CD4-positive, alpha-beta T cell treated with Interleukin-4 for 1 hour (primary cell): ENCODE results near the gene ZNRF1.
"Not testable (repeated sequence)": the region's sequence is repeated elsewhere in the genome, so short reads cannot be mapped to it uniquely, and the experiment has no call there.

Source experiments
- DNase-seq, 2 donors: peaks; one replicate each; pipeline ENCODE4 v3.0.0-alpha.2; 2020 to 2022

Gene ZNRF1

DNA sequence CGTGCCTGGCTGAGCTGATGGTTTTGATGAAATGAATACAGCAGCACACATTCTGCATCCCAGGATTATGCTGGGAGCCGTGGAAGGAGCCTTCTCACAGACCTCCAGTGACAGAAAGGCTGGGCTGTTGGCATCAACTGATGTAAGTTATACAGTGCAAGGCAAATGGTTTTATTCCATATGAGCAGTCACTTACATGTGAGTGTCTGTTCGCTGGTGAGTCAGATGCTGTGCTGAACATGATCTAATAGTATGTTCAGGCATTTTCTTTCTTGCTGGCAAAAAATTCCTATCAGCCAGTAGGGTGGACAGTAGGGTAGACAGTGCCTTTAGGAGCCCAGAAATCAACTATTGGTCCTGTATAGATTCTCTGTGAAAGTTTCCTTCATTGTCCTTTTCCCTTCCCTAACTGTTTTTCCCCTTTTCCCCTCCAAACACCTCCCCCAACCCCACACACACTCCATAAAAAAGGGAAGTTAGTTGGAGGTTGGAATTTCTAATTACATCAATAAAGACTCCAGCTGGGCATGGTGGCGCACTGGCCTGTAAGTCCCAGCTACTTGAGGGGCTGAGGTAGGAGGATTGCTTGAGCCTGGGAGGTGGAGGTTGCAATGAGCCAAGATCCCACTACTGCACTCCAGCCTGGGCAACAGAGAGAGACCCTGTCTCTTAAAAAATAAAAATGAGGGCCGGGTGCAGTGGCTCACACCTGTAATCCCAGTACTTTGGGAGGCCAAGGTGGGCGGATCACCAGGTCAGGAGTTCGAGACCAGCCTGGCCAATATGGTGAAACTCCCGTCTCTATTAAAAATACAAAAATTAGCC lies 81.6 kb downstream of the ZNRF1 start:
- no peak for DNase-seq

DNA sequence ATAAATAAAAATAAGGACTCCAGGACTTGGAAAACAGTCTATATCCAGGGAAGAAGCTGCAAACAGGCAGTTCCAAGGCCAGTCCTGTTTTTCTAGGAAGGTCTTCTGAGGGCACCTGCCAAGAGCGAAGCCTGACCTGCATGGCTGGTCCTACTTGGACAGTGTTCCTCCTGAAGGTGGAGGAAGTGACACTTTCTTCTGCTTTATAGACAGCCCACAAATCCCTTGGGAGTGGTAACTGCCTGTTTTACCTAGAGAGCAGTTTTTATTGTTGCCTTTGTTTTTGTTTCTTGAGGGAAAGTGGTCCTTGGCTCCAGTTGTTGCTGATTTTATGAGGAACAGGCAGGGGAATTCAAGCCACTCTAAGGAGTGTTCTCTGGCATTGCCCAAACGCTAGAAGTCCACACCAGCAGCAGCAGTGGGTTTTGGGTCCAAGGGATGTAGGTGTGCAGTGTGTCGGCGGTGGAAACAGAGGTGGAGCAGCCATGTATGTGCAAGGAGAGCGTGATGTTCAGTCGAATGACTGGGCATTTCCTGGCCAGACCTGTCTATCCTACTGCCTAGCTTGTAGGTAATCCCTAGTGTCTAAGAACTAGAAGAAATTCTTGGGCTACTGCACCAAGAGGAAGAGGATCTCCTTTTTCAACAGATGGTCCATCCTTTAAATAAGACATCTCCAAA lies 82.5 kb downstream of the ZNRF1 start:
- DNase-seq, result no peak

DNA sequence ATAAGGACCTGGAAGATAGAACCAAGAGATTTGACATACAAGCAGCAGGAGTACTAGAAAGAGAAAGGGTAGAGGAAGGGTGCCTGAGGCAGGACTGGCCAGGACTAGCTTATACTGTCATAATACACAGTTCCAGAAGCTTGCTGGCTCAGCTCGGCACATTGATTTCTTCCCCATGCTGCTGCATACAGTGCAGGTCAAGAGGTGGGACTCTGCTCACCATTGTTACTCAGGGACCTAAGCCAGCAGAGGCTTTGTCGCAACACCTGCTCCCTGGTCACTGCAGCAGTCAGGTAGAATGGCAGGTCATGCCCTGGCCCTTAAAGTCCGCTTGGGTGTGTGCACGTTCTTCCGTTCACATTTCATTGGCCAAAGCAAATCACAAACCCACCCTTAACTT lies 85.0 kb downstream of the ZNRF1 start:
- no peak for DNase-seq

DNA sequence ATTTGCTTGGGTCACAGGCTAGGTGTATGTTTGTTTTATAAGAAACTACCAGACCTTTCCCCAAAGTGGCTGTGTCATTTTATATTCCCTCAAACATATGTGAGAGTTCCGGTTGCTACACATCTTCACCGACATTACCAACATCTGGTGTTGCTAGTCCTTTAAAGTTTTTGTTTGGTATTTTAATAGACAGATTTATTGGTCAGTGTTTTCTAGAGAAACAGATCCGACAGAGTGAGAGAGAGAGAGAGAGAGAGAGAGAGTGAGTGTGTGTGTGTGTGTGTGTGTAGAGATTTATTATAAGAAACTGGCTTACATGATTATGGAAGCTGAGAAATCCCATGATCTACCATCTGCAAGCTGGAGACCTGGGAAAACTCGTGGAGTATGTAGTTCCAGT lies 86.7 kb downstream of the ZNRF1 start:
- DNase-seq, result no peak

DNA sequence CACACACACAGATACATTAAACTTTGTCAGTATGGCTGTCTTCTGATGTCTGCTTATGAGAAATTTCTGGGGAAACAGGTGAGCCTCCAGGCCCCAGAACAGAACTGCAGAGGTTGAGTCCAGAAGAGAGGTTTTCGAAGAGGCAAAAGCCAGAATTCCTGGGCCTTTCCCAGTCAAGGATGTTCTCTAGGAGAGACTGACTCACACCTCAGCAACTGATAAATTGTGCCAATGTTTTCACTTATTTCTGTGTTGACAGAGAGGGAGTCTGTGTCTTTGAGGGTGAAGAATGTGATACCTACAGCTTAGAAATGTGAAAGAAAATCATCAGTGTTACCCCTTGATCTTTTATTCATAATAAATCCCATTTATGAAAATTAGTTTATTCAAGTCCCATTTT lies 87.5 kb downstream of the ZNRF1 start:
- no peak for DNase-seq

DNA sequence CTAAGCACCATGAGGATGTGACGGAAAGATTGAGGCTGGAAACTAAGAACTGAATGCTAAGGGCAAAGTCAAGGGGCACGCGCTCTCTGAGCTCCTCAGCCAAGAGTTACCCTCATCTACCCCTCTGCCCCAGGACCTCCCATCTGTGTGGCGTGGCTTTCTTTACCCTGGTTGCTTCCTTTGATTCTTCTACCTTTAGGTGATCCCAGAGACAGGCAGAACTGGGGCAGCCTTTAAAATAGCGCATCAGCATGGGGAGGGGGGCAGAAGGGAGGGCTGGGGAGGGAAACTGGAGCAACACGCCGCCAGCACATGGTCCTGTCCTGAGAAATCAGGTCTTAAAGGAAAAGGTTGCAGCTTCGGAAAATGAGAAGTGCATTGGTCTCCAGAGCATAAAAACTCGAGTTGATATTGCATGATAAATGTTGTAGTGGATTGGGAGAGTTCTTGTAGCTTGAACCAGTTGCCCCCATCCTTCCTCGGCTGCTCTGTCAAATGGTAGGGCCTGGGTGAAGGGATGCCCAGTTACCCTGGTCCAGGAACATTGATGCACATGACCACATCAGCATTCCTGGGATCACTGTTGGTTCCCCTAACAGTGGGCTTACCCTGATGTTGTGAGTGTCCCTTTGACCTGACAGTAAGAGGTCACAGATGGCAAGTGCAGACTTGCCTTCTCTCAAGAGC lies 88.0 kb downstream of the ZNRF1 start:
- DNase-seq, result no peak

DNA sequence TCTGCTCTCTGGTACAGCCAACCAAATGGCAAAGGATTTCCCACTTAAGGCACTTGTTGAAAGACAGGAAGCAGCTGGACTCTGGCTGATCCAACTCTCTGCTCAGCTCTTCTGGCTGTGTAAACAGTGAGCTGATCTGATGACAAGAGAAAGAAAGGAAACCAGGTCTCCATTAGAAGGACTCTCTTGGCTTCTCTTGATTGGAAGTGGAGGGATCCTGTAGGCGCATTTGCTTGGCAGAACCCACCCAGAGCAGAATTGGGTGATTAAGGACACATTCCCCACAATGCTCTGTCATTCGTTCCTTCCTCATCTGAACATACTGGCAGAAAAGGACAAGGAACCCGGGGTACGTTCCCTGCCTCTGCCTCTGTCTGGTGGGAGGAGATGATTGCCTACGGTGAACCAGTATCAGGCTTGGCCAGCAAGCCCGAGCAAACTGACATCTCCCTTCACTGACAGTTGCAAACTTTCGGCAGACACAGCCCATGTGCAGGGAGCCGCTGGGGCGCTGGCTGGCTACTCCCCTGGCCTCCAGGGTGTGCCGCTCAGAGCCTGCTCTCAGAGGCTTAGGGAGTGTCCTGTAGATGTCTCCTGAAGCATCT lies 88.7 kb downstream of the ZNRF1 start:
- no peak for DNase-seq

DNA sequence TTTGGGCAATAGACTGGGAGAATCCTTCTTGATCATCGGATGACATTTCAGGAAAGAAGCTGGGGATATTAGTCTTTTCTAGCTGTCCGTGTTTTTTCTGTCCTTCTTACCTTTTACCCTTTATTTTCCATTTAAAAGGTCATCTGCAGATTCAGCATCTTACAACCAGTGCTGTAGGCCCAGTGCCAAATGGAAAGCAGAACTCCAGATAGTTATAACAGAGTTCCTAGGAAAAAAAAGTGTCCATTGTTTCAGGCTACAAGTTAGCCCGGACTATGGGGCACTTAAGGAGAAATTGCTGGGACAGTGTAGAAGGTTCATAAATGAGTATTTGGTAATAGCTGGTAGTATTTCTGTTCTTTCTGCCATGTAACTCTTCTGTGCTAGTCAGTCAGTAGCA lies 89.4 kb downstream of the ZNRF1 start:
- no peak for DNase-seq

DNA sequence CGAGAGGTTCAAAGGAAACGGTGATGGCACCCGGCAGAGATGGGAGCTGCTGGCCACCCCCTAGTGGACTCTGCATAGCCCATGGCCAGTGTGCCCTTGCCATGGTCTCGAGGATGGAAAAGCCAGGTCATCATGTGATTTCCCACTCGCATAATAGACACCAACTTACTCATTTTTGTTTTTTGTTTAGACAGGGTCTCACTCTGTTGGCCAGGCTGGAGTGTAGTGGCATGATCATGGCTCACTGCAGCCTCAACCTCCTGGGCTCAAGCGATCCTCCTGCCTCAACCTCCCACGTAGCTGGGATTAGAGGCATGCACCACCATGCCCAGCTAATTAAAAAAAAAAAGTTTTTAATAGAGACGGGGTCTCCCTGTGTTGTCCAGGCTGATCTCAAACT lies 90.1 kb downstream of the ZNRF1 start:
- no peak for DNase-seq

DNA sequence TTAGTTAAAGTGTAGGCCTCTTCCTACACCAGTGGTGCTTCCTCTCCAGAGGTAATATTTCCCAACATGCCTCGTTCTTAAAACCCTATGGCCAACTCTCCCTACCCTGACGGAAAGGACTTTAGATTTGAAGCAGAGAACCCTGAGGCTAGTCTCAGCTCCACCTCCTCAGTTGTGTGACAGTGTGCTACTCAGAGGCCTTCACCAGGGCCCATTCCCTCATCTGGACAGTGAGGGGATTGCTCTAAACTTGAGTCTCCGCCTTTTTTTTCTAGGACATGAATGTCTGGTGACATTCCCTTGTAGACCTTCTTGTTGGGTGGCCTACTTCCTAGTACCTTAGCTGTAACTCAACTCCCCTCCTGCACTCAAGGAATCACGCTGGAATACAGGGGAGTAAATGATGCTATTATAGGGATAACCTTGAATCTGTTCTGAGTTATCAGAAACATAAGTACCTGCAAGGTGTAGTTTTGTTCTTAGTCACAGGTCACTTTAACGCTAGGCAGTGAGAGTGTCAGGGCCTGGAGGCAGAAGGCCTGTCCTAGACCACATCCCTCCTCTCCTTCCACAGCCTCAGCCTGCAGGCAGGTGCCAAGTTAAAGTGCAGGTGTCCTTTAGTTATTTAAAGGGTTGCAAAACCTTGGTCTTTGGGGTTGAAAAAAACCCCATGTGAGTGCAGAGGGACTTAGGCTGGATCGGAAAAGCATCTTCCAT lies 90.8 kb downstream of the ZNRF1 start:
- DNase-seq, result no peak

DNA sequence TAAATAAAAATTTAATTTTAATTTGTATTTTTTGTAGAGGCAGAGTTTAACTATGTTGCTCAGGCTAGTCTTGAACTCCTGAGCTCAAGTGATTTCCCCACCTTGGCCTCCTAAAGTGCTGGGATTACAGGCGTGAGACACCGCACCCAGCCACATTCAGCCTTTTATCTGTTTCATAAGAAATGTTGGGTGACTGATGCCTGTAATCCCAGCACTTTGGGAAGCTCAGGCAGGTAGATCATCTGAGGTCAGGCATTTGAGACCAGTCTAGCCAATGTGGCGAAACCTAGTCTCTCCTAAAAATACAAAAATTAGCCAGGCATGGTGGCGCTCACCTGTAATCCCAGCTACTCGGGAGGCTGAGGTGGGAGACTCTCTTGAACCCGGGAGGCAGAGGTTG lies 92.1 kb downstream of the ZNRF1 start:
- not testable (repeated sequence) for DNase-seq

DNA sequence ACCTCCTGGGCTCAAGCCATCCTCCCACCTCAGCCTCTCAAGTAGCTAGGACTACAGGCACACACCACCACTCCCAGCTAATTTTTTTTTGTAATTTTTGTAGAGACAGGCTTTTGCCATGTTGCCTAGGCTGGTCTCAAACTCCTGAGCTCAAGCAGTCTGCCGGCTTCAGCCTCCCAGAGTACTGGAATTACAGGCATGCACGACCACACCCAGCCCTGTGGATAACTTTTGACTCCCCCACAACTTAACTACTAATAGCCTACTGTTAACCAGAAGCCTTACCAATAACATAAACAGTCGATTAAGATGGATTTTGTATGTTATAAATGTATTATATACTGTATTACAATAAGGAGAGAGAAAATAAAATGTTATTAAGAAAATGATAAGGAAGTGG lies 92.8 kb downstream of the ZNRF1 start:
- not testable (repeated sequence) for DNase-seq

DNA sequence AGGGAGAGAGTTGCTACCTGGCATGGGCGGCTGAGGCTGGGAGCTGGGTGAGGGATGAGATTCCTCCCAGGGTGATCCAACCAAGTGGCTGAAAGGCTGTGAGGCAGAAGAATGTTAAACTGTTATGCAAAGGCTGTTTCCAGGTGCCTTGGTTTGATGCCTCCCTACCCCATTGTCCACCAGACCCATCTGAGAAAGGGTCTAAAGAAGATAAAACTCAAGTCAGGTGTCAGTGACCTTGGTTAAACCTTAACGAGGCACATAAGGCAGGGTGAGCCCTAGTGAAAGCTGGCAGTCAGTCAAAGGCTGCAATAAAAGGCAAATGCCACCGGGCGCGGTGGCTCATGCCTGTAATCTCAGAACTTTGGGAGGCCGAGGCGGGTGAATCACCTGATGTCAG lies 94.0 kb downstream of the ZNRF1 start:
- DNase-seq, result no peak

DNA sequence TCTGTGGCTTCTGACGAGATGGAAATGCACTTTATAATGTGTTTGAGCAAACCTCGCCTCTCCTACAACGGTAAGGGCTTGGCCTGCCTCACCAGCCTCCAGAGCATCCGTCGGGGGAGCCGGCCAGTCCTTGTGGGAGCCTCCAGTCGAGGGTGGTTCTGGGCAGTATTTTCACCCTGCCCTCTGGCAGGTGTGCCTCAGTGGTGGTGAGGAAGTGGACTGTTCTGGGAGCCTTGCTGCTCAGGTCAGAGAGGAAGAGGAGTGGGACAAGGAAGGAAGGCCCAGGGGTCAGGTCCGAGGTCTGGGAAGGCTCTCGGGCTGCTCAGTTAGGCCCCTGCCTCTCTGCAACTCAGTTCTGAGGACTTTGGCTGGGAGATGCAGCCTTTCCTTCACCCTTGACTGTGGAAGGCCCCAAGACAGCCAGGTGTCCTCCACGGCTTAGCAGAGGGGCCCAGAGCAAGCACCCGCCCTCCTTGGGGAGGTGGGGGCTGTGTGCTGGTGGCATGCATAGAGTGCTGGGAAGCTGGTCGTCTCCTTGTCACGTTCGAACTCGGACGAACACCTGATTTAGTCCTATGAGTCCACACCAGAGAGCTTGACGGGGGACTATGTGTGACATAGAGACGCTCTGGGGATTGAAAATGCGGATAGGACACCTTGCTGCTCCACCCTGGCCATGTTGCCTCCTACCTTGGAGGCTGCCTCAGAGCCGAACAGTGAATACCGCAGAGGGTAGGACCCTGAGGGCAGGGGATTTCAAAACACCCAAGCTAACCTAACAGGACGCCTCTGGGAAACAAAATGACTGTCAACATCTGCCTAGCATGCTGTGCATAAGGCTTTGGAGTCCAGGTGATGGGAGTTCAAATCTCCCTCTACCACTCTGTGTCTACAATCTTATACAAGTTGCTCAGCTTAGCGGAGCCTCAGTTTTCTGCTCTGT lies 95.0 kb downstream of the ZNRF1 start:
- DNase-seq, result no peak

DNA sequence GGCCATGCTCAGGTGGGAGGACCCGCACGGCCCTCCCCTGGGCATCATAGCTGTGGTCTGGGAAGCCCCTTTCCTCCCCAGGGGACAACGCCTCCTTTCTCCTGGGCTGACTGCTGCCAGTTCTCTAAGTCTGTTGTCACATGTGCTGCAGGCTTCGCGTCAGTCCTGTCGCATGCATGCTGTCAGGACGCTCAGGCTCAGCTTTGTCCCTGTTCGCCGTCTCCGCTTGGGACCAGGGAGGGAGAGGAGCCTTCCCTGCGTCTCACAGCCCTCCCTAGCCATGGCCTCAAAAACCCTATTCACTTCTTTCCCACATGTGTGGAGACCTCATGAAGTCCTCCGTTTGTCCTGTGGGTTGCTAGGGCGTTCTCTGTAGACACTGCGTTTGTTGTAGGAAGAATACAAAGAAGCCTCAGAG lies 96.4 kb downstream of the ZNRF1 start:
- DNase-seq, result no peak

DNA sequence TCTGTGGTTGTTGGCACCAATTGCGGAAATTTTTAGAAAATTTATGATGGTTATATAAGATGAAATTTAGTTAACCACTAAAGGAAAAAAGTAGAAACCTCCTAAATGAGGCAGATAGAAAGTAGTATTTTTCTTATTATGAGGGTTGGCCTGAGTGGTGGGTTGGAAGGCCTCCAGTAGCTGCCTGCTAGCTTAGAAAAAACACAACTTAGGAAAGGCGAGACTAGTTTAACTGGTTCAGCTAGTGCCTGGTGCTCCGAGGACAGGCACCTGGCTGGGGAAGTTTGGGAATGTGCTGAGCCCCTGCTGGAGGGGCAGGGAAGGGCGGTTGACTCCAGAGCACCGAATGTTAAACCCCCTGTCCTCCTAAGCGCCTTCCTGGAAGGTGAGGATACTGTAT lies 97.8 kb downstream of the ZNRF1 start:
- no peak for DNase-seq

DNA sequence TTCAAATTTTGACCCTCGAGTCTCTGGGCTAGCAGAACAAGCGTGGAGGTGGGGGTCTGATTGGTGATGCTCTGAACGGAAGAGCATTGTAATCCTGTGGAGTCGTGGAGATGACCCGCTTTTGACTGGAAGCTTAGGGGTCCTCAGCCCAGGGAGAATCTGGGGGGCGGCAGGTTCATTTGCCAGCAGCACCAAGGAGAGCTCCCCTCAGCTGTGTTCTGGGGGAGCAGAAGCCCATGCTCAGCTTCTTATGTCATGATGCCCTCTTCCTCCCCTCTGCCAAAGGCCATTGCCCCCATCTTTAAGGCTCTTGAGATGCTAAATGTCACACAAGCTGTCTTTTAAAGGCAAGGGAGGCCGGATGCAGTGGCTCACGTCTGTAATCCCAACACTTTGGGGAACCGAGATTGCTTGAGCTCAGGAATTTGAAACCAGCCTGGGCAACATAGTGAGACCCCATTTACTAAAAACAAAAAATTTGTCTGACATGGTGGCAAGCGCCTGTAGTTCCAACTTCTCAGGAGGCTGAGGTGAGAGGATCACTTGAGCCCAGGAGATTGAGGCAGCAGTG lies 98.5 kb downstream of the ZNRF1 start:
- DNase-seq, result no peak

DNA sequence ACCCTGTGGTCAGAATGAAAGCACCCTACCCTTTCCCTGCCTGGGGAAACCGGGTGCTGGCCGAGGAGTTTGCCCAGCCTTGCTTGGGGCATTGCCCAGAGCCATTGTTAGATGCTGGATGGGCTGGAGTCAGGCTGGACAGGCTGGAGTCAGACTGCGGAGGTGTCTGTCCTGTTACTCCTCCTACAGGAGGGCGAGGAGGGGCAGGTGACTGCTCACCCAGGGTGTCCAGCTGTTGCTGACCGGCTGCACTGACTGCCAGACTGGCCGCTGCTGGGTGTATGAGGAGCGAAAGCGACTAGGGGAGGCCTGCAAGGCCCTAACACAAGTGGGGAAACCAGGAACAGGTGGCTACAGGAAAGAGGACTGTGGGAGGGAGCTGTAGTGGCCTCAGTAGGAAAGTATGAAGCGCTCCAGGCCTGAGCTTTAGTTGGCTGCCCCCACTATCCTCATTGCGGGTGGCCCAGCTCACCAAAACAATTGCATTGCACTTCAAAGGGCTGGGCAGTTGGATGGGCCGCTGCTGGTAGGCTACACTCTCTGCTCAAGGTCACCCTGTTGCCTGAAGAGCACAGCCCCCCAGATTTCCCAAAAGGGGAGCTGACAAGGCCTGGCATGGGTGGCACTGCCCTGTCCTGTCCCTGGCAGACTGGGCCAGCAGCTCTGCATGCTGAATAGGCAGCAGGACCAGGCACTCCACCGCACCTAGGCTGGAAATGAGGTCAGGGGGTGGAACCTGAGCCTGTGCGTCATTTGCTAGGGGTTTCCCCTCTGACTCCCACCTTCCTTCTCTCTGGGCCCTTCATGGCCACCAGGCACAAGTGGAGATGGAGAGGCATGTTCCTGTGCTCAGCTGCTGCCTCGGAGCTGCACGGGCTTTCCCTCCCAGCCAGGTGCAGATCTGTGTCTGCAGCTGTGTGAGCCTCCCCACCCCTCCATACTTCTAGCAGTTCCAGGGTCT lies 99.4 kb downstream of the ZNRF1 start:
- DNase-seq, result peak; percentile 68 to 77

DNA sequence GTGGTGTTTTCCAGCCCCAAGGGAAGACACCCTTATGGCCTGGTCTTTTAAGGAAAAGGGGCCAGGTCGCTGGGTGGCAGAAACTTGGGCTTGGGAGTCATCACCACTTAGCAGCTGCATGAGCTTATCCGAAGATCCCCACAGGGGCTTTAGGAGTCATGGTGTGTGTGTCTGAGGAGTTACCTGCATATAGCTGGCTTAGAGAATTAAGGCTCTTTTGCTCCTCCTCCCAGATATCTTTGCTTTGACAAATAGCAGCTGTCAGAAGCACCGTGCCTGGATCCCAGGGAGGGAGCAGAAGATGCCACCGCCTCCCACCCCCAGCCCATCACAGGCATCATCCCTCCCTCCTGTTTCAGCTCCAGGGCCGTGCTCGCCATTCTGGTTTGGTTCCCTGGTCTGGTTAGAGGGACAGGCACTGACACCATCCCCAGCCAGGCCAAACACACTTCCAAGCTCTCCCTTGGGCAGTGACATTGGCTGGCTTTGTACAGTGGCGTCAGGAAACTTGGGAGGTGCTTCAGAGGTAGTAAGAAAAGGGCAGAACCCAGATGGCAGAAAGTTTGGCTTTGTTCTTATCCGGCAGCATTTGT lies 100.3 kb downstream of the ZNRF1 start:
- no peak for DNase-seq
